ACHN (cell line): ENCODE data around the gene NRL.
"Not testable (repeated sequence)": the region's sequence is repeated elsewhere in the genome, so short reads cannot be mapped to it uniquely, and the experiment has no call there.

Source experiments
- DNase-seq: peaks from one replicate; pipeline ENCODE4 v3.0.0-alpha.2; 2015
- in situ Hi-C: cut with HindIII; loops from 2 replicates; pipeline ENCODE4 v1.10.0; 2017; ENCODE audit warnings: low sequenced_read_pairs, low pct_ligation_motif_present, low pct_unique_long_range_greater_than_20kb

Gene NRL

DNA sequence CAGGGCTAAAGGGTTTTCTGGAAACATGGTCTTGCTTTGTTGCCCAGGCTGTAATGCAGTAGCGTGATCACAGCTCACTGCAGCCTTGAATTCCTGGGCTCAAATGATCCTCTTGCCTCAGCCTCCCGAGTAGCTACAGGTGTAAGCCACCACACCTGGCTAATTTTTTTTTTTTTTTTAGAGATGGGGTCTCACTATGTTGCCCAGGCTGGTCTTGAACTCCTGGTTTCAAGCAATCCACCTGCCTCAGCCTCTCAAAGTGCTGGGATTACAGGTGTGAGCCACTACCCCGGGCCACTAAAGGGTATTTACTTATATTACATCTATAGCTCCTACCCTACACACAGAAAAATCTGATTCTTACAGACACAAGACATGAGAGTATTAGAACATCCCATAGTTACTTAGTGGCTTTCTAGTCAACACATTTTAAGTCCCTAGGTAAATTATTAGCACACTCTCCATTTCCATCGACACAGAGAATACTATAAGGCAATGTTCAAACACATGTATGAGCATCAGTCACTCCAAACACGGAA is 6.3 kb downstream of the NRL start:
- in situ Hi-C loops = no loop called here
- DNase-seq = no peak

DNA sequence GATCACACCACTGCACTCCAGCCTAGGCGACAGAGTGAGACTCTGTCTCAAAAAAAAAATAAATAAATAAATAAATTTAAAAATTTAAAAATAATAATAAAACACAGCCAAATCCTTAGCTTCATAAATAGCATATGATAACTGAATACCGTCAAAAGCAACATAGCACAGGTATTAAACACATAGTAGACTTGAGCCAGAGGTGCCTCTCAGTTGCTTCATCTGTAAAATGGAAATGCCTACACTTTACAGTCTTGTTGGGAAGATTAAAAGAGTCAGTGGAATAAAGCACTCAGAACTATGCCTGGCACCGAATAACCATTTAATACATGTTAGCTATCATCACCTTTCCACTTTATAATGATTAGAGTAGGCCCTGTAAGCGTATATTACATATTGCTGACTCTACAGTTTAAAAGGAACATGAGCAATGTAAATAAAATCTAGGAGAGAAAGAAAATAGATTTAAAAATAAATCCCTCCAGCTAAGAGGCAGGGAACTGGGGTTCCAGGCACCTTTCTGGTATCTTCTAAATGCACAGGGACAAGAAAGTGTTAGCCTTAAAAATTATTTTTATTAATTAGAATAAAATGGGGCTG is 8.0 kb downstream of the NRL start:
- DNase-seq = no peak
- in situ Hi-C loops = no loop called here

DNA sequence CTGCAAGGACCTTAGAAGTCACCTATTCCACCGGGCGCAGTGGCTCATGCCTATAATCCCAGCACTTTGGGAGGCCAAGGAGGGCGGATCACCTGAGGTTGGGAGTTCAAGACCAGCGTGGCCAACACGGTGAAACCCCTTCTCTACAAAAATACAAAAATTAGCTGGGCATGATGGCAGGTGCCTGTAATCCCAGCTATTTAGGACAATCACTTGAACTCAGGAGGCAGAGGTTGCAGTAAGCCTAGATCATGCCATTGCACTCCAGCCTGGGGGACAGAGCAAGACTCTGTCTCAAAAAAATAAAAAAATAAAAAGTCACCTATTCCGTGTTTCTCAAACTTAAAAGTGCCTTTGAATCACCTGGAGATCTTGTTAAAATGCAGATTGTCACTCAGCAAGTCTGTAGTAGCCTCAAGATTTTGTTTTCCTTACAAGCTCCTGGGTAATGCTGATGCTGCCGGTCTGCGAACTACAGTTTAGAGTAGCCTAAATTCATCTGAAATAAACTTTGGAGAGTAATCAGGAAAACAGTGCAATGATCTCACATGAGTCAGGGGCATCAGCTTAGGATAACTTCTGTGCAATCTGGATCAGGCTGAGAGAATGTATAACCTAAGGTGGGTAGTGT is 9.0 kb downstream of the NRL start:
- in situ Hi-C loops, DNase-seq: not testable (repeated sequence)

DNA sequence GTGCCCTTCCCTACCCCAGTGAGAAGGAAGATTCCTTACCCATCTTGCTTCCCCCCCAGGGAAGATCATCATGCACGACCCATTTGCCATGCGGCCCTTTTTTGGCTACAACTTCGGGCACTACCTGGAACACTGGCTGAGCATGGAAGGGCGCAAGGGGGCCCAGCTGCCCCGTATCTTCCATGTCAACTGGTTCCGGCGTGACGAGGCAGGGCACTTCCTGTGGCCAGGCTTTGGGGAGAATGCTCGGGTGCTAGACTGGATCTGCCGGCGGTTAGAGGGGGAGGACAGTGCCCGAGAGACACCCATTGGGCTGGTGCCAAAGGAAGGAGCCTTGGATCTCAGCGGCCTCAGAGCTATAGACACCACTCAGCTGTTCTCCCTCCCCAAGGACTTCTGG is 11.3 kb downstream of the NRL start:
- no peak for DNase-seq

DNA sequence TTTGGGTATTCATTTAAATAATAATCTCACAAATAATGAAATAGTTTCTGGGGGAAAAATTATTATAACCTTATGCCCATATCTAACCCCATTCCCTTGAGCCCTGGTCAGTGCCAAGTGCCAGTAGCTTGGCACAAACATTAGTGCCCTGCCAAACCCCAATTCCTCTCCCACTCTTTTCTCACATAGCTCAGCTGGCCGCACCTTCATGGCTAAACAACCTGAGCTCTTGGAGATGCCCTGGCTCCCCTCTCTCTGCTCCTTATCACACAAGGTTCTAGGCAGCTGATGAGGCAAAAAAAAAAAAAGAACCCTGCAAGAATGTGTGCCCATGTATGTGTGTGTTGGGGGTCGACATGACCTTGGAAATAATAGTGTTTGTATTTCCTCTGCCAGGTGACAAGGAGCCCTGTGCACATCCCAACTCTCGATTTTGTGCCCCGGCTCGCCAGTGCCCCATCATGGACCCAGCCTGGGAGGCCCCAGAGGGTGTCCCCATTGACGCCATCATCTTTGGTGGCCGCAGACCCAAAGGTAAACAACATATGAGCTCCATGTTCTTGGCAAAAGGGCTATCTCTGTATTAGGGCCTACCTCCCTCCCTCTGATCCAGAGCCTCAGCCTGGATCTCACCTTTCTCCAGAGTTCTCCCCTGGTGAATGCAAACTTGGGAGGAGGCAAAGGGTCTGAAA is 12.2 kb downstream of the NRL start:
- no peak for DNase-seq

More for the DNA sequence above, 11.3 kb downstream of the NRL start:
- in situ Hi-C loops = no loop called here

DNA sequence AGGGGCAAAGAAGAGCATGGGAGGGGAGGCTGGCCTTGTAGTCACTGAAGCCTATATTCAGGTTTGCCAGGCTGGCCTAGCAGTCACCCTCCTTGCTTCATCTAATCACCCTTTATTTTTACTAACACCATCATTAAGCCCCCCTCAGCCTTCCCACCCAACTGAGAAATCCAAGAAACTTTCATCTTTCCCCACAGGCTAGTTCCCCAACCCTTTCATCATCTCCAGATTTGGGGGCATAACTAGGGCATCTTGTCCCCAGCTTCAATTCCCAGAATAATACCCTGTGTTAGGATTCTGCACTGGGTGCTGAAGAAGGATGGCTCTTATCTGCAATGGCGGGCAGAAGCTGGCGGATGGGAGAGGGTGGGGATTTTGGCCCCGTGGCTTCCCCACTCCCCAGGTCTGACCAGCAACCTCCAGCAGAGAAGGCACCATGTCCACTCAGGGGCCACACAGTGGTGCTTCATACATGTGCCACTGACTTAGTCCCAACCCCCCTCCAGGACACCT is 13.7 kb downstream of the NRL start:
- no peak for DNase-seq
- in situ Hi-C loops = no loop called here

More for the DNA sequence above, 12.2 kb downstream of the NRL start:
- in situ Hi-C loops = no loop called here

DNA sequence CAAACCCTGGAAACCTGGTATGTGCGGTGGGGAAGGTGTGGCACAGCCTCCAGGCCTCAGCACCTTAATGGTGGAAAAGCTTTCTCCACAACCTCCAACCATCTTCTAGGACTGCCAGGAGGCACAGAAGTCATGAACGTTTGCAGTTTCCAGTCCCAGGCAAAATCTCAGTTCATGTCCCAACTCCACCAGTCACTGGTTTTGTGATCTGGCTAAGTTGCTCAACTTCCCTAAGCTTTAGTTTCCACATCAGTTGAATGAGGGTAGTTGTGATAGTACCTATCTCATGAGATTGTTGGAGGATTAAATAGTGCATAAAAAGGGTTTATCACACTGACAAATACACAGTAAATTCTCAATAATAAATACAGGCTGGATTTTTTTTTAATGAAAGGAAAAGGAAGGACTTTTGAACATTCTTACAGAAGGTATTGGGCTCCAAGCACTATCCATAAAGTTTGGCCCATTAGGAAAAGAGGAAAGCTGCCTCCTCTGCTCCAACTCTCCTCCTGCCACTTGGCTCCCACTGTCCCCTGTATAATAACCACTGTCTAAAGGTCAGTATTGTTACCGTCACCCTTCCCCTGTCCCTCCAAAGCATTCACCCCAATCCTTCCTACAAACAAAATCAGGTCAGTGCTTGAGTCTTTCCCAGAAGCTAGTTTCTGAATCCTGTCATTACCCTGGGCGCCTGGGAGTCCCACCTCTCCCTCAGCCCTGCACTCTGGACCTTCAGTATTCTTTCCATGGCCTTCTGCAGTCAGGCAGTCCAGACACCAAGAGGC is 14.4 kb downstream of the NRL start:
- no peak for DNase-seq
- in situ Hi-C loops = no loop called here

DNA sequence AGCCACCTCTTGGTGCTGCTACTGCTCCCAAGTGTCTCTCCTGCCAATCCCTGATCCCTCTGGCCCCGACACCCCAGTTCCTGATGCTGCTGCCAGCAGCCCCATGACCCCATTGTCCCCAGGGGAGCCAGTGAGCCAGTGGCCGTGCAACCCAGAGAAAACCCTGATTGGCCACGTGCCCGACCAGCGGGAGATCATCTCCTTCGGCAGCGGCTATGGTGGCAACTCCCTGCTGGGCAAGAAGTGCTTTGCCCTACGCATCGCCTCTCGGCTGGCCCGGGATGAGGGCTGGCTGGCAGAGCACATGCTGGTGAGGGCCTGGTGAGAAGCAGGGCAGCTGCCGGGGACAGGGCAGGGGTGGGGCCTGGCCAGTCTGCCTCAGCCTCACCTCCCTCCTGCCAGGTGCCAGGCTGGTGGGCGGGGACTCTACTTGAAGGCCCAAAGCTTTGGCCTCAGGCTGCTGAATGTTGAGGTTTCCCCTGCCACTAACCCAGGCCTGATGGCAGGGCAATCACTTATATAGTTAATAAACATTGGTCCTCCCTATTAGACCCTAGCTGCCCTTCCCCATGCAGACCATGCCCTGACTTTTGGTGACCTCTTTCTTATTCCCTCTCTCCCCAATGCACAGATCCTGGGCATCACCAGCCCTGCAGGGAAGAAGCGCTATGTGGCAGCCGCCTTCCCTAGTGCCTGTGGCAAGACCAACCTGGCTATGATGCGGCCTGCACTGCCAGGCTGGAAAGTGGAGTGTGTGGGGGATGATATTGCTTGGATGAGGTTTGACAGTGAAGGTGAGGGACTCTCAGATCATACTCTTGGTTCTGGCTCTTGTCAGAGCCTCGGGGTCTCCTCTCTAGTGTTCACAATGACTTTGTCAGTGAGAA is 15.6 kb downstream of the NRL start:
- no peak for DNase-seq
- in situ Hi-C loops = no loop called here

DNA sequence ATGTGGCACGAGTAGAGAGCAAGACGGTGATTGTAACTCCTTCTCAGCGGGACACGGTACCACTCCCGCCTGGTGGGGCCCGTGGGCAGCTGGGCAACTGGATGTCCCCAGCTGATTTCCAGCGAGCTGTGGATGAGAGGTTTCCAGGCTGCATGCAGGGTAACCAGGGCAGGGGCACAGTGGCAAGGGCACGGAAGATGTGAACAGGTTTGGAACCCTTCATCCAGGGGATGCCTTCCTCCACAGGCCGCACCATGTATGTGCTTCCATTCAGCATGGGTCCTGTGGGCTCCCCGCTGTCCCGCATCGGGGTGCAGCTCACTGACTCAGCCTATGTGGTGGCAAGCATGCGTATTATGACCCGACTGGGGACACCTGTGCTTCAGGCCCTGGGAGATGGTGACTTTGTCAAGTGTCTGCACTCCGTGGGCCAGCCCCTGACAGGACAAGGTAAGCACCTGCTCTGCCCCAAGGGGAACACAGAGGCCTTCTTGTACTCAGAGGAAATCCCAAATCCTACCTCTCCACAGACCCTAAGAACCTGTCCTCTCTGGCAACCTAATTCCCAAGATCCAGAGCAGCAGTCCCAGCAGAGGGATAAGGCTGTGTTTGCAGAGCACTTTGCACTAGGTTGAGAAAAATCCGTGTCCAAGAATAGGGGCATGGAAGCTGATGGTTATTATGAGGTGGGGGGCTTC is 16.4 kb downstream of the NRL start:
- DNase-seq = no peak
- in situ Hi-C loops = no loop called here

DNA sequence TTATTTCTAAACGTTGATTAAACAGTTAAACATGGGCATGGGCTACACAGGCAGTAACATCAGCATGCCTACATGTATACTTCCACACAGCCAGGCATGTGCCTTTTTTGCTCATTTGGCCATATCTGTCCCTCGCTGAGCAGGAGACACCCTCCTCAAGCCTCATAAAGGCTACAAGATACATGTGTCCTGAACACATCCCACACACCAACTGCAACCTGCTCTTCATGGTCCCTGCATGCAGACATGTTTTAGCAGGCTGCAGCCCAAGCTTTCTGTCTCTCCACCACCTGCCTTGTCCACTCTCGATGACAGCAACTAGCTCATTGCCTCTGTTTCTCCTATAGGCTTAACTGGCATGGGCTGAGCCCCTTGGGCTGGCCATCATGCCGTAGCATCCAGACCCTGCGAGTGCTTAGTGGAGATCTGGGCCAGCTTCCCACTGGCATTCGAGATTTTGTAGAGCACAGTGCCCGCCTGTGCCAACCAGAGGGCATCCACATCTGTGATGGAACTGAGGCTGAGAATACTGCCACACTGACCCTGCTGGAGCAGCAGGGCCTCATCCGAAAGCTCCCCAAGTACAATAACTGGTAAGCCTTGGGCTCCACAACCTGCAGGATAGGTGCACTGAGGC is 18.1 kb downstream of the NRL start:
- no peak for DNase-seq
- in situ Hi-C loops = no loop called here

DNA sequence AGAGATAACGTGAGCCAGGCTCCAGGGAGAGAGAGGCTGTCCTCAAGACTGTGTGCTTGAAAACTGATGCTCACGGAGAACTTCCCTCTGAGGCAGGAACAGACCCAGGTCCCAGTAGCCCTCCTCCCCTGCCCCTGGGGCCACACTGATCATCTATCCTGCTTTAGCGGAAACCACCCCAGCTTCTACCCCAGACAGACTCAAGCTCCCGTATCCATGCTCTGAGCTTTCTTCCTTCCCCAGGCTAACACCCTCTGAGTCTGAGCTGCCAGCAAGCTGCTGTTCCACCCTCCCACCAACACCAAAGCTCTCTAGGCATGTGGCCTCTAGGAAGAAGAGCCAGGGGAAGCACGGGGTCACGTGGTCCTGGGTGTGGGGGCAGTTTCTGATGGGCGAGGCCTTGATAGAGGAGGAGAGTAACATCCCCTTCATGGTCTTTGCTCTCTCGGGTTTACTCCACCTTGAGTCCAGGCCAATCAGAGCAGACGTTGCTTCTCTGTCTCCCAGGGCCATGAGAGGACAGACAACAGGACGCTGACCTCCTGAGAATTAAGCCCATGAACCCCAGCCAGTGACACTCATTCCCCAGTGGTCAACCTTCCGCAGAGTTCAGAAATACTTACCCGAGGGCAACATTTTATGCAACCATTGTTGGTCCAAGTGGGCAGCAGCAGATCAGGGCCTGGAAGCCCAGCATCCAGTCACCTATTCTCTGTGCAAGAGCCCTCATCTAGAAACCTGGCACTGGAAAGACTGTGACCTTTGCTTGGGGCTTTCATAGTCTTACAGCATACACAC is 19.3 kb downstream of the NRL start:
- DNase-seq = no peak
- in situ Hi-C loops = no loop called here

DNA sequence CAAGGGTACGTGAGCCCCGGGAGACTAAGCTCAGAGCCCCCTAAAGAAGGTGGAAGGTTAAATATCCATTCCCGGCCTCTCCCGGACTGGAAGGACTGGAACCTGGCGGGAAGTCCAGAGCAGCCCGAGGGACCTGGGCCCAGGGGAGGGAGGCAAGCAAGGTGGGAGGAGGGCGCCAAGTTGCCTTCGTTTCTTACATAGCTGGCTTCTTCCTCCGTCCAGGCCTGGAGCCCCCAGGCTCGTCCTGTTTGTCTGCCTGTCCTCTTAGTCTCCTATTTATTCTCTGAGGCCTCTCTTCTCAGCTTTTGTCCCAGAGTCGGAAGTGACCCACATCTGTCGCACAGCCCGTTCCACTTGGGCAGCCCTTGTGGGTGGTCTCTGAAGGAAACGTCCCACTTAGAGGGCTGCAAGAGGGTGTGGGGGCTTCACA is 19.9 kb downstream of the NRL start:
- DNase-seq = no peak
- in situ Hi-C loops = no loop called here

DNA sequence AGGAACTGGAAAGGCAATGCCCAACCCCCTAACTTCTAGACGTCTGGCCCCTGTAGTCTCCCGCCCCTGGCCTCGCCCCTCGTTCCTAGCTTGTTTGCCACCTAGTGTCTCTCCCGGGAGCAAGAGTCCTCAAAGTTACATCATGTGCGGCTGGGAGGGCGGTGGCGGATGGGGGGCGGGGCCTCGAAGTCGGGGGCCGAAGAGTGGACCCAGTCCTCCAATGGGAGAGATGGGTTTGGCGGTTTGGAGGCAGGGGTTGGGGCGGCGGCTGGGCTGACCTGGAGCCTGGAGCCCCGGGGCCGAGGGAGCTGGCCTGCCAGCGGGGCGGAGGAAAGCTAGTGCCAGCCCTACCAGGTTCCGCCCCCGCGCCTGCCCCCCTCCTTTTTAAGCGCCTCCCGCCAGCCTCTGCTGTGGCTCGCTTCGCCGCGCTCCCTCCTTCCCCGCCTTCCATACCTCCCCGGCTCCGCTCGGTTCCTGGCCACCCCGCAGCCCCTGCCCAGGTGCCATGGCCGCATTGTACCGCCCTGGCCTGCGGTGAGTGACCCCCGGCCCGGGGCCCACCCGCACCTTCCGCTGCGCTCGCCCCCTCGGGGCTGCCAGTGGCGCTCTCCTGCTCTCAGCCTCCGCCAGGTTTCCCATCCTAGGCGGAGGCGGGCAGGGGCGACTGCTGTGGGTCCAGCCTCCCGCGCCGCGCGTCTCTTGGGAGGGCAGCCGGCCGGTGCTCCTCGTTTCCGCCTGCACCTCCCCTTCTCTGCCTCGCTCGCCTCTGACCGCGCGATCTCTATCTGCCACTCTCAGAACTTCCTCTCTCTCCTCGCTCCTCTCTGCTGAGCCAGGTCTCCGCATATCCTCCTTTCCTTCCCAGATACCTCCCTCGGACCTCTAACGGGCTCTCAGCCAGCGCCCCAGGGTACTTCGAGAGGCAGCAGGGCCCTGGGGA is 20.6 kb downstream of the NRL start, which contains the start of gene PCK2:
PCK2 (plus strand) TSS at position 411 of the 940 bp plus-strand sequence; CDS start at position 506, 95 bp downstream.
- peak; percentile 88 for DNase-seq
- in situ Hi-C loops = no loop called here

DNA sequence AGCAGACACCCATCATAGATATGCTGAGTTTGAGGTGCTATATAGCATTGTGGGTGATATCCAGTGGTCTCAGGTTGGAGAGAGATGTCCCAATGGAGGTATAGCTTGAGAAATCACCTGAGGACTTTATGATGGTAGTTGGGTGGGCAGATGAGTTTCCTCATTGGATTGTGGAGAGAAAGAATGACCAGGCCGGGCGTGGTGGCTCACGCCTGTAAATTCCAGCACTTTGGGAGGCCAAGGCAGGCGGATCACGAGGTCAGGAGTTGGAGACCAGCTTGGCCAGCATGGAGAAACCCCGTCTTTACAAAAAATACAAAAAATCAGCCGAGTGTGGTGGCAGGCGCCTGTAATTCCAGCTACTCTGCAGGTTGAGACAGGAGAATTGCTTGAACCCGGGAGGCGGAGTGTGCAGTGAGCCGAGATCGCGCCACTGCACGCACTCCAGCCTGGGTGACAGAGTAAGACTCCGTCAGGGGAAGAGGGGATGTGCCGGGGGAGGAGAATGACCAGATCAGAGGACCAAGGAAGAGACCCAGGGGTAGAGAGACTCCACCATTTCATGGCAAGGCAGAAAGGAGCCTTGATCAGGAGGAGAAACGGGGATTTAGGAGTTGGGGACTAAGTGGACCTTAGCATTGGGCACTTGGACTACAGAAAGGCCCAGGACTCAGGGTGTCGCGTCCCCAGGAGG is 21.4 kb downstream of the NRL start:
- DNase-seq = no peak
- in situ Hi-C loops = no loop called here
